Tibial artery (tissue), 4 donors: ENCODE measurements around the gene AKAP7.
"Not testable (repeated sequence)": the region's sequence is repeated elsewhere in the genome, so short reads cannot be mapped to it uniquely, and the experiment has no call there.

Experiments
- DNase-seq, 2 donors: peaks; one replicate each; pipeline ENCODE4 v3.0.0-alpha.2; 2019
- H3K27ac ChIP-seq, 2 donors: fragments of 200-600 bp; sonication (generic) in 1 of 2; 1 replicate in 1 of 2; 2 replicates in 1 of 2; pipeline ENCODE4 v1.5.1; 2018 to 2019; ENCODE audit warnings: mild to moderate bottlenecking in 1 of 2
- H3K27me3 ChIP-seq, 2 donors: fragments of 200-600 bp; sonication (generic) in 1 of 2; one replicate each; pipeline versions ENCODE4 v1.5.1 to v1.6.0; 2016 to 2019
- H3K36me3 ChIP-seq, 3 donors: fragments of 200-600 bp; sonication (generic) in 2 of 3; one replicate each; pipeline ENCODE4 v1.5.1; 2016 to 2019; ENCODE audit warnings: mild to moderate bottlenecking in 2 of 3
- H3K4me1 ChIP-seq, 4 donors: fragments of 200-600 bp; sonication (generic) in 2 of 4; 1 replicate in 3 of 4; 2 replicates in 1 of 4; pipeline ENCODE4 v1.5.1; 2016 to 2019
- H3K4me3 ChIP-seq, 2 donors: fragments of 200-600 bp; sonication (generic) in 1 of 2; 1 replicate in 1 of 2; 2 replicates in 1 of 2; pipeline ENCODE4 v1.5.1; 2018 to 2019; ENCODE audit warnings: mild to moderate bottlenecking in 2 of 2
- H3K9me3 ChIP-seq, 3 donors: fragments of 200-600 bp; sonication (generic) in 1 of 3; one replicate each; pipeline ENCODE4 v1.5.1; 2016 to 2019
- CTCF ChIP-seq, 2 experiments: fragments of 200-600 bp in 1 of 2; fragments of 450-650 bp in 1 of 2; IDR thresholded peaks; one replicate each; pipeline ENCODE4 v1.5.1; 2017 to 2019; ENCODE audit warnings: antibody characterized with exemption in 2 of 2, mild to moderate bottlenecking in 1 of 2, moderate library complexity in 1 of 2
- intact Hi-C: fragments of 100-400 bp; cut with DNase I; formaldehyde crosslinking; loops from one replicate; pipeline ENCODE4 v1.15.0; 2023; ENCODE audit warnings: low total_unique reads

The AKAP7 gene

GRCh38 chr6:131293472-131293911 is 158.2 kb downstream of the AKAP7 start:
- Histone ChIP-seq H3K27ac (no peak overlapping the region), H3K36me3 (no peaks in the 10 kb centered on the region), H3K27me3 (no peaks in the 10 kb centered on the region), H3K4me3 (no peak overlapping the region), H3K4me1 (no peaks in the 10 kb centered on the region), H3K9me3 (no peaks in the 10 kb centered on the region)
- intact Hi-C loops = no loop called here
- DNase-seq = no peak
- no peak for TF ChIP-seq CTCF (IDR thresholded peaks at IDR 0.05)

- Histone ChIP-seq H3K9me3 (no peaks in the 10 kb centered on the region), H3K27me3 (no peaks in the 10 kb centered on the region), H3K4me1 (no peaks in the 10 kb centered on the region), H3K36me3 (no peaks in the 10 kb centered on the region), H3K27ac (no peak overlapping the region), H3K4me3 (no peak overlapping the region)
- TF ChIP-seq CTCF (IDR thresholded peaks at IDR 0.05) = no peak
- intact Hi-C loops = no loop called here
- DNase-seq = no peak
Measured at GRCh38 chr6:131295081-131295480, 159.8 kb downstream of the AKAP7 start.

- H3K4me1 ChIP-seq, intact Hi-C loops, H3K36me3 ChIP-seq, H3K4me3 ChIP-seq, H3K27me3 ChIP-seq, DNase-seq, H3K9me3 ChIP-seq, H3K27ac ChIP-seq: not testable (repeated sequence)
Measured at GRCh38 chr6:131300826-131301225, 165.6 kb downstream of the AKAP7 start.

GRCh38 chr6:131303338-131303930 is 168.2 kb downstream of the AKAP7 start:
- Histone ChIP-seq H3K36me3 (no peaks in the 10 kb centered on the region), H3K4me3 (no peak overlapping the region), H3K4me1 (no peaks in the 10 kb centered on the region), H3K9me3 (no peaks in the 10 kb centered on the region), H3K27ac (no peak overlapping the region), H3K27me3 (no peaks in the 10 kb centered on the region)
- TF ChIP-seq CTCF (IDR thresholded peaks at IDR 0.05) = no peak
- intact Hi-C loops = no loop called here
- no peak for DNase-seq

GRCh38 chr6:131305037-131305850 is 170.0 kb downstream of the AKAP7 start:
- no peaks in the 10 kb centered on the region for H3K36me3 ChIP-seq
- no peaks in the 10 kb centered on the region for H3K9me3 ChIP-seq
- H3K4me3 ChIP-seq = no peak overlapping the region
- intact Hi-C loops = no loop called here
- TF ChIP-seq CTCF (IDR thresholded peaks at IDR 0.05) = no peak
- H3K27me3 ChIP-seq = no peaks in the 10 kb centered on the region
- H3K4me1 ChIP-seq = no peaks in the 10 kb centered on the region
- H3K27ac ChIP-seq = no peak overlapping the region
- DNase-seq = no peak

- no peaks in the 10 kb centered on the region for H3K4me1 ChIP-seq
- no peaks in the 10 kb centered on the region for H3K36me3 ChIP-seq
- H3K27ac ChIP-seq = no peak overlapping the region
- TF ChIP-seq CTCF (IDR thresholded peaks at IDR 0.05) = no peak
- no peak for DNase-seq
- H3K27me3 ChIP-seq = no peaks in the 10 kb centered on the region
- peaks cover 0 to 9% (median 0%) of the 10 kb centered on the region in 3 donors for H3K9me3 ChIP-seq
- intact Hi-C loops = no loop called here
- no peak overlapping the region for H3K4me3 ChIP-seq
Measured at GRCh38 chr6:131309437-131309836, 174.2 kb downstream of the AKAP7 start.
